SK-N-SH treated with all-trans-retinoic acid at 6 μM for 48 hours (cell line): ENCODE measurements around the gene TMEM208.
A peak's percentile ranks its signal among the peaks of the same experiment; 100 is the strongest.

Experiments
- ATAC-seq: fragments of 200-7000 bp; cut with Tn5 transposase; 3 replicates; pipeline ENCODE4 v1.9.1; 2020; ENCODE audit warnings: mild to moderate bottlenecking, moderate library complexity
- ARNTL ChIP-seq: fragments of 450-650 bp; formaldehyde crosslinking; IDR thresholded peaks from 2 replicates; pipeline ENCODE4 v1.5.0; 2020; ENCODE audit warnings: low read depth, mild to moderate bottlenecking, moderate library complexity, borderline replicate concordance
- BACH2 ChIP-seq: fragments of 250-450 bp; sonication (Bioruptor Pico); IDR thresholded peaks from 2 replicates; pipeline ENCODE4 v1.9.0; 2021; ENCODE audit warnings: mild to moderate bottlenecking, borderline replicate concordance
- CREB5 ChIP-seq: fragments of 250-450 bp; sonication (Bioruptor Pico); IDR thresholded peaks from 2 replicates; pipeline ENCODE4 v1.5.1; 2020; ENCODE audit warnings: low read depth, mild to moderate bottlenecking, moderate library complexity
- CSDC2 ChIP-seq: fragments of 250-450 bp; sonication (Bioruptor Pico); IDR thresholded peaks from 2 replicates; pipeline ENCODE4 v1.5.0; 2020; ENCODE audit warnings: mild to moderate bottlenecking, moderate library complexity
- ESRRG ChIP-seq: fragments of 250-450 bp; sonication (Bioruptor Pico); IDR thresholded peaks from 2 replicates; pipeline ENCODE4 v1.6.1; 2021; ENCODE audit warnings: mild to moderate bottlenecking
- GLIS3 ChIP-seq: fragments of 250-450 bp; sonication (Bioruptor Pico); IDR thresholded peaks from 2 replicates; pipeline ENCODE4 v1.5.0; 2020; ENCODE audit warnings: mild to moderate bottlenecking, moderate library complexity
- ISL1 ChIP-seq: fragments of 250-450 bp; sonication (Bioruptor Pico); IDR thresholded peaks from 2 replicates; pipeline ENCODE4 v2.1.2; 2022; ENCODE audit warnings: mild to moderate bottlenecking, moderate library complexity
- OSR1 ChIP-seq: fragments of 250-450 bp; sonication (Bioruptor Pico); IDR thresholded peaks from 2 replicates; pipeline ENCODE4 v1.8.0; 2022; ENCODE audit warnings: moderate library complexity, mild to moderate bottlenecking, inconsistent platforms
- PPARA ChIP-seq: fragments of 250-450 bp; sonication (Bioruptor Pico); IDR thresholded peaks from 2 replicates; pipeline ENCODE4 v1.5.0; 2020; ENCODE audit warnings: mild to moderate bottlenecking, borderline replicate concordance
- RARB ChIP-seq: fragments of 250-450 bp; sonication (Bioruptor Pico); IDR thresholded peaks from 2 replicates; pipeline ENCODE4 v1.8.0; 2021; ENCODE audit warnings: mild to moderate bottlenecking, moderate library complexity
- SNAI2 ChIP-seq: fragments of 250-450 bp; sonication (Bioruptor Pico); IDR thresholded peaks from 2 replicates; pipeline ENCODE4 v1.5.0; 2020; ENCODE audit warnings: mild to moderate bottlenecking, moderate library complexity
- TCF4 ChIP-seq: fragments of 250-450 bp; sonication (Bioruptor Pico); IDR thresholded peaks from 2 replicates; pipeline ENCODE4 v1.8.0; 2021; ENCODE audit warnings: mild to moderate bottlenecking, moderate library complexity, borderline replicate concordance
- TOX ChIP-seq: fragments of 250-450 bp; sonication (Bioruptor Pico); IDR thresholded peaks from 2 replicates; pipeline ENCODE4 v1.8.0; 2021; ENCODE audit warnings: mild to moderate bottlenecking, moderate library complexity, borderline replicate concordance
- ZC3H10 ChIP-seq: fragments of 250-450 bp; sonication (Bioruptor Pico); IDR thresholded peaks from 2 replicates; pipeline ENCODE4 v1.5.1; 2021; ENCODE audit warnings: mild to moderate bottlenecking, moderate library complexity
- ZFP3 ChIP-seq: fragments of 250-450 bp; sonication (Bioruptor Pico); IDR thresholded peaks from 2 replicates; pipeline ENCODE4 v1.5.0; 2020; ENCODE audit warnings: mild to moderate bottlenecking, moderate library complexity
- ZNF565 ChIP-seq: fragments of 450-650 bp; formaldehyde crosslinking; conservative IDR thresholded peaks from 2 replicates; pipeline ENCODE4 v1.5.0; 2020; ENCODE audit warnings: low read depth, mild to moderate bottlenecking, moderate library complexity
- ZNF8 ChIP-seq: fragments of 450-650 bp; formaldehyde crosslinking; IDR thresholded peaks from 2 replicates; pipeline ENCODE4 v1.5.0; 2020; ENCODE audit warnings: mild to moderate bottlenecking, moderate library complexity
- TF ChIP-seq, protein P1 (sequence below): fragments of 250-450 bp; sonication (Bioruptor Pico); IDR thresholded peaks from 2 replicates; pipeline ENCODE4 v1.5.0; 2020; ENCODE audit warnings: mild to moderate bottlenecking, moderate library complexity
- TF ChIP-seq, protein P2 (sequence below): fragments of 250-450 bp; sonication (Bioruptor Pico); IDR thresholded peaks from 2 replicates; pipeline ENCODE4 v1.8.0; 2020; ENCODE audit warnings: mild to moderate bottlenecking, moderate library complexity, borderline replicate concordance
- TF ChIP-seq, protein P3 (sequence below): fragments of 250-450 bp; sonication (Bioruptor Pico); IDR thresholded peaks from 2 replicates; pipeline ENCODE4 v1.8.0; 2021; ENCODE audit warnings: low read depth, mild to moderate bottlenecking, moderate library complexity, borderline replicate concordance
- TF ChIP-seq, protein P4 (sequence below): fragments of 250-450 bp; sonication (Bioruptor Pico); IDR thresholded peaks from 2 replicates; pipeline ENCODE4 v1.5.1; 2021; ENCODE audit warnings: mild to moderate bottlenecking, moderate library complexity

TMEM208 gene

DNA sequence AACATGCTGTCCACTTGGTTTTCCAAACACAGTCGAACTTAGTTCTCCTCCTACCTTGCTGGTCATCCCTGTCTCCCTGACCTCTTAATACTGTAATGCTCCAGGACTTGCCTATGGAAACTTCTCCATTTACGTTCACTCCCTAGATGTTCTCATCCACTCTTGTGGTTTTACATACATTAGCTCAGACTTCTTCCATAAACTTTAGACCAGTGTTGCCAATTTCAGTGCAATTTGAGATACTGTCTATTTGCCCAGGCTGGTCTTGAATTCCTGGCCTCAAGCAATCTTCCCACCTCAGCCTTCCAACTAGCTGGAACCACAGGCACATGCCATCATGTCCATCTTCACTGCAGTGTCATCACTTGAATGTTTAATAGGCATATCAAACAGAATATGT lies 44.6 kb upstream of the TMEM208 start:
- no peak for TF ChIP-seq ZNF8 (CRISPR knock-in tag)
- TF ChIP-seq ZFP3 (CRISPR knock-in tag): no peak
- TF ChIP-seq BACH2 (CRISPR knock-in tag): no peak
- TF ChIP-seq PPARA: no peak
- TF ChIP-seq ESRRG (CRISPR knock-in tag): no peak
- no peak for TF ChIP-seq ISL1 (CRISPR knock-in tag)
- no peak for TF ChIP-seq ZC3H10
- TF ChIP-seq RARB (CRISPR knock-in tag): no peak
- no peak for TF ChIP-seq OSR1 (CRISPR knock-in tag)
- no peak for ATAC-seq

- ATAC-seq: no peak
- TF ChIP-seq ZFP3 (CRISPR knock-in tag) (peak; percentile 99), CSDC2 (CRISPR knock-in tag) (no peak)
- TF ChIP-seq, all 23 proteins: peak for 1
Measured at GRCh38 chr16:67183284-67183626, 43.7 kb upstream of the TMEM208 start.

DNA sequence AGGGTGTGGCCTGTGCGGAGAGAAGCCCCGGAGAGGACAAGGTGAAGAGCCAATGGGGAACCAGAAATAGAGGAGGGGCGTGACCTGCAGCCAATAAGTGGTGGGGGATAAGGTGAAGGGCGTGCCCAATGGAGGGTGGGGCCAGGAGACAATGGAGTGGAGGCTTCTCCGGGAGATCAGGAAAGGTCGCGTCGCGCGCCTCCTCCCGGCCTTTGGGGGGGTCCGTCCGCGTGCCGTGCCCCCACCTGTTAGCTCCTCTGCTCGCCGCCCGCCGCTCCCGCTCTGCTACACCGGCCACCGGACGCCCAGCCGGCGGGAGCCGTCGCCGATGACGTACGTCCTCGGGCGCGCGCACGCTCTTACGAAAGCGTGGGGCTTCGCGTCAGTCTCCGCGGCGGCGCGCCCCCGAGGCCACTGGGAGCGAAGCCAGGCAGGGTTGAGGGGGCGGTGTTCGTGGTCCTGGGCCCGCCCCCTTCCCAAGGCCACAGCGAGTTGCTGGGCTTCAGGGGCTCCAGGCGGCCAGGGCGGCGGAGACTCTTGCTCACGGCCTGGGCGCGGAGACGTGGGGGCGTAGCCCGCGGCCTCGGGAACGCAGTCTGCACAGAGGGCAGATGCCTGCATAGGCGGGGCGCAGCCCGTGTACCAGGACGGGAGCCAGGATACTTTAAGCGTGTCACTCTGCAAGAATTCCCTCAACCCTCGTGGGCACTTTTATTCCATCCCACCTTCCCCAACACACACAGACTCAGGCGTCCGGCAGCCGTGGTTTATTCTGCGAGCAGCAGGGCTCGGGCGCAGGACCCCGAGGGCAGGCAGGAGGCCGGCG lies 43.1 kb upstream of the TMEM208 start, which contains the start of gene MATCAP1:
Gene MATCAP1, minus strand, starts transcription at position 337 of the 826 bp plus-strand sequence. CDS start 3,353 bp downstream, outside the sequence.
- ATAC-seq: peak; percentile 86
- TF ChIP-seq ZC3H10 (no peak), ZNF8 (CRISPR knock-in tag) (no peak), CSDC2 (CRISPR knock-in tag) (no peak), TCF4 (no peak), RARB (CRISPR knock-in tag) (no peak), ISL1 (CRISPR knock-in tag) (no peak)
- TF ChIP-seq, protein P1, sequence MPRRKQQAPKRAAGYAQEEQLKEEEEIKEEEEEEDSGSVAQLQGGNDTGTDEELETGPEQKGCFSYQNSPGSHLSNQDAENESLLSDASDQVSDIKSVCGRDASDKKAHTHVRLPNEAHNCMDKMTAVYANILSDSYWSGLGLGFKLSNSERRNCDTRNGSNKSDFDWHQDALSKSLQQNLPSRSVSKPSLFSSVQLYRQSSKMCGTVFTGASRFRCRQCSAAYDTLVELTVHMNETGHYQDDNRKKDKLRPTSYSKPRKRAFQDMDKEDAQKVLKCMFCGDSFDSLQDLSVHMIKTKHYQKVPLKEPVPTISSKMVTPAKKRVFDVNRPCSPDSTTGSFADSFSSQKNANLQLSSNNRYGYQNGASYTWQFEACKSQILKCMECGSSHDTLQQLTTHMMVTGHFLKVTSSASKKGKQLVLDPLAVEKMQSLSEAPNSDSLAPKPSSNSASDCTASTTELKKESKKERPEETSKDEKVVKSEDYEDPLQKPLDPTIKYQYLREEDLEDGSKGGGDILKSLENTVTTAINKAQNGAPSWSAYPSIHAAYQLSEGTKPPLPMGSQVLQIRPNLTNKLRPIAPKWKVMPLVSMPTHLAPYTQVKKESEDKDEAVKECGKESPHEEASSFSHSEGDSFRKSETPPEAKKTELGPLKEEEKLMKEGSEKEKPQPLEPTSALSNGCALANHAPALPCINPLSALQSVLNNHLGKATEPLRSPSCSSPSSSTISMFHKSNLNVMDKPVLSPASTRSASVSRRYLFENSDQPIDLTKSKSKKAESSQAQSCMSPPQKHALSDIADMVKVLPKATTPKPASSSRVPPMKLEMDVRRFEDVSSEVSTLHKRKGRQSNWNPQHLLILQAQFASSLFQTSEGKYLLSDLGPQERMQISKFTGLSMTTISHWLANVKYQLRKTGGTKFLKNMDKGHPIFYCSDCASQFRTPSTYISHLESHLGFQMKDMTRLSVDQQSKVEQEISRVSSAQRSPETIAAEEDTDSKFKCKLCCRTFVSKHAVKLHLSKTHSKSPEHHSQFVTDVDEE (CRISPR knock-in tag): peak; percentile 31; the same call in 1 of the 2 replicates

- peak; percentile 26 for ATAC-seq
- TF ChIP-seq, protein P2, sequence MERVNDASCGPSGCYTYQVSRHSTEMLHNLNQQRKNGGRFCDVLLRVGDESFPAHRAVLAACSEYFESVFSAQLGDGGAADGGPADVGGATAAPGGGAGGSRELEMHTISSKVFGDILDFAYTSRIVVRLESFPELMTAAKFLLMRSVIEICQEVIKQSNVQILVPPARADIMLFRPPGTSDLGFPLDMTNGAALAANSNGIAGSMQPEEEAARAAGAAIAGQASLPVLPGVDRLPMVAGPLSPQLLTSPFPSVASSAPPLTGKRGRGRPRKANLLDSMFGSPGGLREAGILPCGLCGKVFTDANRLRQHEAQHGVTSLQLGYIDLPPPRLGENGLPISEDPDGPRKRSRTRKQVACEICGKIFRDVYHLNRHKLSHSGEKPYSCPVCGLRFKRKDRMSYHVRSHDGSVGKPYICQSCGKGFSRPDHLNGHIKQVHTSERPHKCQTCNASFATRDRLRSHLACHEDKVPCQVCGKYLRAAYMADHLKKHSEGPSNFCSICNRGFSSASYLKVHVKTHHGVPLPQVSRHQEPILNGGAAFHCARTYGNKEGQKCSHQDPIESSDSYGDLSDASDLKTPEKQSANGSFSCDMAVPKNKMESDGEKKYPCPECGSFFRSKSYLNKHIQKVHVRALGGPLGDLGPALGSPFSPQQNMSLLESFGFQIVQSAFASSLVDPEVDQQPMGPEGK (CRISPR knock-in tag): no peak
- no peak for TF ChIP-seq ISL1 (CRISPR knock-in tag)
- TF ChIP-seq, protein P3, sequence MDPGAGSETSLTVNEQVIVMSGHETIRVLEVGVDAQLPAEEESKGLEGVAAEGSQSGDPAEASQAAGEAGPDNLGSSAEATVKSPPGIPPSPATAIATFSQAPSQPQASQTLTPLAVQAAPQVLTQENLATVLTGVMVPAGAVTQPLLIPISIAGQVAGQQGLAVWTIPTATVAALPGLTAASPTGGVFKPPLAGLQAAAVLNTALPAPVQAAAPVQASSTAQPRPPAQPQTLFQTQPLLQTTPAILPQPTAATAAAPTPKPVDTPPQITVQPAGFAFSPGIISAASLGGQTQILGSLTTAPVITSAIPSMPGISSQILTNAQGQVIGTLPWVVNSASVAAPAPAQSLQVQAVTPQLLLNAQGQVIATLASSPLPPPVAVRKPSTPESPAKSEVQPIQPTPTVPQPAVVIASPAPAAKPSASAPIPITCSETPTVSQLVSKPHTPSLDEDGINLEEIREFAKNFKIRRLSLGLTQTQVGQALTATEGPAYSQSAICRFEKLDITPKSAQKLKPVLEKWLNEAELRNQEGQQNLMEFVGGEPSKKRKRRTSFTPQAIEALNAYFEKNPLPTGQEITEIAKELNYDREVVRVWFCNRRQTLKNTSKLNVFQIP: no peak
- TF ChIP-seq, protein P4, sequence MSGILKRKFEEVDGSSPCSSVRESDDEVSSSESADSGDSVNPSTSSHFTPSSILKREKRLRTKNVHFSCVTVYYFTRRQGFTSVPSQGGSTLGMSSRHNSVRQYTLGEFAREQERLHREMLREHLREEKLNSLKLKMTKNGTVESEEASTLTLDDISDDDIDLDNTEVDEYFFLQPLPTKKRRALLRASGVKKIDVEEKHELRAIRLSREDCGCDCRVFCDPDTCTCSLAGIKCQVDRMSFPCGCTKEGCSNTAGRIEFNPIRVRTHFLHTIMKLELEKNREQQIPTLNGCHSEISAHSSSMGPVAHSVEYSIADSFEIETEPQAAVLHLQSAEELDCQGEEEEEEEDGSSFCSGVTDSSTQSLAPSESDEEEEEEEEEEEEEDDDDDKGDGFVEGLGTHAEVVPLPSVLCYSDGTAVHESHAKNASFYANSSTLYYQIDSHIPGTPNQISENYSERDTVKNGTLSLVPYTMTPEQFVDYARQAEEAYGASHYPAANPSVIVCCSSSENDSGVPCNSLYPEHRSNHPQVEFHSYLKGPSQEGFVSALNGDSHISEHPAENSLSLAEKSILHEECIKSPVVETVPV (CRISPR knock-in tag): no peak
- TF ChIP-seq TCF4: no peak
- TF ChIP-seq BACH2 (CRISPR knock-in tag): no peak
- TF ChIP-seq SNAI2: no peak
- no peak for TF ChIP-seq TOX (CRISPR knock-in tag)
- no peak for TF ChIP-seq ZFP3 (CRISPR knock-in tag)
- TF ChIP-seq CREB5 (CRISPR knock-in tag): no peak
- no peak for TF ChIP-seq ARNTL (CRISPR knock-in tag)
- no peak for TF ChIP-seq ZC3H10
- no peak for TF ChIP-seq GLIS3
- TF ChIP-seq CSDC2 (CRISPR knock-in tag): no peak
- TF ChIP-seq ZNF565 (CRISPR knock-in tag): no peak
Measured at GRCh38 chr16:67184453-67184994, 42.4 kb upstream of the TMEM208 start.
